ENCODE results near the gene ARFGEF3.

DNA sequence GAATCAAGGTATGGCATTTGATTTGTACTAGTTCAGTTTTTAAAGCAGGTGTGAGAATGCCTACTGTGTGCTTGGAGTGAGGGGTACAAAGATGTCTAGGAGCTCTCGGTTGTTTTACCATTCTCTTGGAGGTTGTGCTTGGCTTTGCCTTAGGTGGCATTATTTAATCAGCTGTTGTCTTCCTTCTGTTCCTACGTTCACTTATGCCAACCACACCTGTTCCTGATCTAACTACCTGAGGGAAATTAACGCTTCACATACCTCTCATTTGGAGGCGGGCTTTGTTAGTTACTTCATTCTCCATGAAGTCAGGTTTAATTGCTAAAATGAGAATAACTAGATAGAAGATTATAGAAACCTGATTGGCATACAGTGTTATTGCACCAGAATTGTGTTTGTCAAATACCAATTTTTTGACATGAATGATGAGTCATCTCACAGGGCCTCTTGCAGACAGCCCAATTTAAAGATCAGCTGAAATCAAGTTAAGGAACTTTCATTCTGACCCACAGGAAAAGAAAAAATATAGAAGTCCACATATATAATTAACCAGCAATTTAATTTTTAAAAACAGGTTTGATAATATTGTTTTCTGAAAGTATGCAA lies 81.4 kb downstream of the ARFGEF3 start:
- TF ChIP-seq POLR2A (IDR thresholded peaks at IDR 0.05): no peak
- TF ChIP-seq, protein P1, sequence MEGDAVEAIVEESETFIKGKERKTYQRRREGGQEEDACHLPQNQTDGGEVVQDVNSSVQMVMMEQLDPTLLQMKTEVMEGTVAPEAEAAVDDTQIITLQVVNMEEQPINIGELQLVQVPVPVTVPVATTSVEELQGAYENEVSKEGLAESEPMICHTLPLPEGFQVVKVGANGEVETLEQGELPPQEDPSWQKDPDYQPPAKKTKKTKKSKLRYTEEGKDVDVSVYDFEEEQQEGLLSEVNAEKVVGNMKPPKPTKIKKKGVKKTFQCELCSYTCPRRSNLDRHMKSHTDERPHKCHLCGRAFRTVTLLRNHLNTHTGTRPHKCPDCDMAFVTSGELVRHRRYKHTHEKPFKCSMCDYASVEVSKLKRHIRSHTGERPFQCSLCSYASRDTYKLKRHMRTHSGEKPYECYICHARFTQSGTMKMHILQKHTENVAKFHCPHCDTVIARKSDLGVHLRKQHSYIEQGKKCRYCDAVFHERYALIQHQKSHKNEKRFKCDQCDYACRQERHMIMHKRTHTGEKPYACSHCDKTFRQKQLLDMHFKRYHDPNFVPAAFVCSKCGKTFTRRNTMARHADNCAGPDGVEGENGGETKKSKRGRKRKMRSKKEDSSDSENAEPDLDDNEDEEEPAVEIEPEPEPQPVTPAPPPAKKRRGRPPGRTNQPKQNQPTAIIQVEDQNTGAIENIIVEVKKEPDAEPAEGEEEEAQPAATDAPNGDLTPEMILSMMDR (IDR thresholded peaks at IDR 0.05): no peak
